ENCODE measurements around the gene RPS6KB2. TPM values are rescaled to one million over a fixed set of nuclear protein-coding genes. Genes with fewer than 3 reads are reported as not detected.

The RPS6KB2 gene
- total RNA-seq, 1 donor from 2014 or later, result 53.3 TPM

DNA sequence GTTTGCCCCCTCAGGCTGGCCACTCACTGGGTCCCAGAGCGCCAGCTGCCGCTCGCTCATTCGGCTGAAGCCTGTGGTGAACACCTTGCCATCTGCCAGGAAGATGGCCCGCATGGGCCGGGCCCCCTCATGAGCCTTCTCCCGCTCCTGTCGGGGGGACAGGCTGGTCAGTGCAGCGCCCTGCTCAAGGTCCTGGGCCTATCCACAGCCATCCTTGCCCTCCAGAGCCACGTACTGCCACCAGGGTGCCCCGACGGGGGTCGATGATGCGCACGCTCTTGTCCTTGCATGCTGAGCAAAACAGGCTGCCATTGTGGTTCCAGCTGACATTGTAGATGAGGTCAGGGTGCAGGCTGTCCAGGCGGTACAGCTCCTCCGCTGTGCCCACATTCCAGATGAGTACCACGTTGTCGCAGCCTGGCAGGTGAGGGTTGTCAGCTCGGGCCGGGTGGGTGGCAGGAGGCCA lies 12.8 kb downstream of the RPS6KB2 start:
- DNase-seq (ENCODE audit: low read depth), result no peak

DNA sequence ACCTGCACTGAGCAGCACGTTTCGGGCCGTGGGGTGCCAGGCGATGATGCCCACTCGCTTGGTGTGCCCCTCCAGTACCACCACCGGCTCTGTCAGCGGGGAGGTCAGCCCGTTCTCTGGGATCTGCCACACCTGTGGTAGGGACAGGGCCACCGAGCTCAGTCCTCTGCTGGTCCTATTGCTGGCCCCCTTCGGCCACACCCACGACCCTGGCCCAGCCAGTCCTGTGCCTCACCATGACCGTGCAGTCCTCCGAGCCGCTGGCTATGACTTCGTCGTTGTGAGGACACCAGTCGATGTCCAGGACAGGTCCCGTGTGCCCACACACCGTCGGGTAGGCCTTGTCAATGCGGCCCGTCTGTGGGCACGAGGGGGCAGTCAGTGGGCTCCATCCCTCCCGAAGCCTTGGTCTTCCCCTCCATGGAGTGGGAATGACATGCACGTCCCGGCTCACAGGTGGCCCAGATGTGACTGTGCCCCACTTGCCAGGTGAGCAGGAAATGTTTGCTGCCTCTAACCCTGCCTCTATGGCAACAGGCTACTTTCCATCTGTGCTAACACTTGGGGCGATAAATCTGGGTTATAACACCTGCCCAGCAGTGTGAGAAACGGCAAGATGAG lies 13.5 kb downstream of the RPS6KB2 start:
- DNase-seq (ENCODE audit: low read depth), result no peak

DNA sequence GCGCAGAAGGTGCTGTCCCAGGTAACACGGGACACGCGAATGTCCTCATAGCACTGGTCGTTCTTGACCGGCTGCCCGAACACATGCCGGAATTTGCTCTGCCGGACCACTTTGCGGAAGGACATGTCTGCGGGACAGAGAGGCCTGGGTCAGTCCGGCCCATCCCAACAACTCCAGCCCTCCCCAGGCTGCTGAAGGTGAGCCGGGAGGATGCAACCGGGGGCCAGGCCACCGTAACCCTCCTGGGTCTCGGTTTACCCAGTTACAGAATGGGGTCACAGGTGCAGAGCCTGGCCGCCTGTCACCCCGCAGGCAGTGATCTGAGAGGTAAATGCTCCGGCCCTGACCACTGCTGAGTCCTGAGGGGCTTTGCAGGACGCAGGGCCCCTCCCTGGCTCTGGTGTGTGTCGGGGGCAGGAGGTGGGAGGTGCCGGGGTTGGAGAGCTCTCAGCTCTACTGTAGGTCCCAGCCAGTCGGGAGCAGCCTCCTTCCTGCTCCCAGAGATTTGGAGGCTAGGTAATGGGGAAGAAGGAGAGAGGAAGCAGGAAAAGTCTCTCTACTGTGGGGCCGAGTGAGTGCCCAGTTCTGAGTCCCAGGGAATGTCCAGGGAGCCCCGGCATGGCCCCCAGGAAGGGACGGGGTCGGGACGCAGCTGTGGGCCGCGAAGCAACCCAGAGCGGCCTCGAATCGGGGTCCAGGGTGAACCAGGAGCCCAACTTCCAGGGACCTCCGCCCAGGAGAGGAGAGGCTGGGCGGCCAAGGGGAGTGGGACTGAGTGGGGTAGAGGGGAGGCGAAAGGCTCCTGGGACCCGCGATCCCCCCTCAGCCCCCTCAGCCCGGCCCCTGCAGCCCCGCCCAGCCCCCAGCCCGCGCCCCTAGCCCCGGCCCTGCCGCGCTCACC lies 14.5 kb downstream of the RPS6KB2 start:
- no peak for DNase-seq (ENCODE audit: low read depth)

DNA sequence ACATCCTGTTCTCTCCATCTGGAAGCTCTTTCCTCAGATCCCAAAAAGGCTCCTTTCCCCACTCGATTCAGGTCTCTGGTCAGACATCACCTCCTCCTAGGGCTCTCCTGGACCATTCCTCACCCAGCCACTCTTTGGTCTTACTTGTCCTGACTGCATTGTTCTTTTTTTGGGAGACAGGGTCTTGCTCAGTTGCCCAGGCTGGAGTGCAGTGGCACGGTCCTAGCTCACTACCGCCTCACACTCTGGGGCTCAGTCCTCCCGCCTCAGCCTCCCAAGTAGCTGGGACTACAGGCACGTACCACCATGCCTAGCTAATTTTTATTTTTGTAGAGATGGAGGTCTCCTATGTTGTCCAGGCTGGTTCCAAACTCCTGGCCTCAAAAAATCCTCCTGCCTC lies 17.2 kb downstream of the RPS6KB2 start:
- no peak for DNase-seq (ENCODE audit: low read depth)

DNA sequence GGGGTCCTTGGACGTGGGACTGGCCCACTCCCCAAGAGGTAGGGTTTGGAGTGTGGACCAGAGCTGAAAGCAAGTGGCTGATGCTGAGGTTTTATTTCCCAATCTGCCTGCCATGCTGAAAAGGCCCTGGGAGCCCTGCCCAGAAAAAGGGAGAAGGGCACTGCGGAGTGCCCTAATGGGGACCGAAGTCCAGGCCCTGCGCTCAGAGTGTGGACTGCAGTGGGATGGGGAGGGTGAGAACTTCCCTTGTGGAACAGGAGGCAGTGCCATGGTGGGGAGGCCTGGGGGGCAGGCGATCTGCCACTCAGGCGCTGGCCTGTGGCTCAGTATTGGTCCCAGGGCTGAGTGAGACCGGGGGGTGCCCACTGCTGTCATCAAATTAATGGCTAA lies 19.9 kb downstream of the RPS6KB2 start:
- DNase-seq (ENCODE audit: low read depth), result no peak

DNA sequence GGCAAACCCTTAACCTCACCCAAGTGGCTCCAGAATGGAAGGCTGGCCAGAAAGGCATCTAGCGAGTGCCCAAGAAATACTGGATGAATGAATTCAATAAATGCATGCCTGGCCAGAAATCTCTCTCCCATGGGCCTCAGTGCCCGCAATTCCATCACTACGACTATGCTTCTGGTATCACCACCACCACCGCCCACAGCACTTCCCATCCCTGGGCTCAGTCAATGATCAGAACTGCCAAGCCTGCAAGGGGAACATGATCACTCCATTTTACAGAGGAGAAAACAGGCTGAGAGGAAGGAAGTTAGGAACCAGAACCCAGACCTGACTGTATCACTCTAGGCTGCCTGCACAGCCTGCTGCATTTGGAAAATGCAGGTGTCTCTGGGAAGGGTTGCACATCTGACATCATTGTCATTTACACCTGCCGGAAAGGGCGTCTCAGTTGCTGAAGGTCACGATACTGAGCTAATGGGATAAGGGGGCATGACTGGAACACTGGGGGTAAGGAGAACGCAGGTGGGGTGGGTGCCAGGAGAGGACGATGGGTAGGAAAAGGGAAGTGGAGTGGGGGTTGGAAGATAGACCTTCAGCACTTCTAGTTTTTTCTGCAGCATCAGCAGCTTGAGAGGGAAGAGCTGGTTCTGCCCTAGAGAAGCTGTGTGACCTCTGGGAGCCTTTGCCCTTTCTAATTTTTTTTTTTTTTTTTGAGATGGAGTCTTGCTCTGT lies 21.0 kb downstream of the RPS6KB2 start:
- DNase-seq (ENCODE audit: low read depth), result no peak

DNA sequence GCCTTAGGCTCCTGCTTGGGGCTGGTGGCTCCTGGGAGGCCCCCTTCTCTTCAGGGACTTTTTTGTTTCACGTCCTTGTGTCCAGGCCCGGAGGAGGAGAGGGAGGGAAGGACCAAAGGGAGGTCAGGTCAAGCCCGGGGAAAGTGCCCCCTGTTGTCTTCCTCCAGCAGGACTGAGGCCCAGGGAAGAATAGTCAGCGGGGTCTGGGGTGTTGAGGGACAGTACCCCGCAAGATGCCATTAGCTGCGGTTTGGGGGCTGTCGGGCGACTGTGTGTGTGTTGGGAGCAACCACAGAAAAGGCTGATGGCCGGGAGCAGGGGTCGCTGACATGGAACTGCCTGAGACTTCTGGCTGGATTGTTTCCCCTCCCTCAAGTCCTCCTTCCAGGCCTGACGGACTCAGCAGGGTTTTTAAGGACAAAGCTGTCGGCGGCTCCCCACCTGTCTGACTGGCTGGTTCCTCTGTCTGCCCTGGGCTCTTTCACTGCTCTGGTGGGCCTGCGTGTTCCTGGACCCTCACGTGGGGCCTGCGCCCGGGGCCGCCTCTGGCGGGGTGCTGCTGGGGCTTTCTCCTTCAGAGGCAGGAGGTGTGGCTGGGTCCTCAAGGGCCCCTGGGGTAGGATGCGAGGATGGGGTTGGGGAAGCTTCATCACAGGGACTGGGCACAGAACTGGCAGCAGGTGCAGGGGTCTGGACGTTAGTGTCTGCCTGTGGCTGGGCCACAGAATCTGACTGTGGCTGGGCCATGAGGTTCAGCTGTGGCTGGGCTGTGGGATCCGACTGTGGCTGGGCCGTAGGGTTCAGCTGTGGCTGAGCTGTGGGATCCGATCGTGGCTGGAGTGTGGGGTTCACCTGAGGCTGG lies 22.7 kb downstream of the RPS6KB2 start:
- DNase-seq (ENCODE audit: low read depth), result peak; percentile 56

DNA sequence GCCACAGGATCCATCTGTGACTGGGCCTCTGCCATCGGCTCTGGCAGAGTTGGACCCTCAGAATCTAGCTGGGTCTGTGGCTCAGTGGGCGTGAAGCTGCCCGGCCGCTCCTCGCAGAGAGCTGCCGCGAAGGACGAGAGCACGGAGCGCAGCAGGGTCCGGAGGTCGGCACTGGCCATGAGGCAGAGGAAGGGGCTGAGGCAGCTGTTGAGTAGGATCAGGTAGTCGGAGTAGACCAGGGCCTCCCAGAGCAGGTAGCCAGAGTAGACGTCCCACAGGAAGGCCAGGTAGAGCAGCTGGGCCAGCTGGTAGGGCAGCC lies 23.3 kb downstream of the RPS6KB2 start:
- DNase-seq (ENCODE audit: low read depth), result no peak

DNA sequence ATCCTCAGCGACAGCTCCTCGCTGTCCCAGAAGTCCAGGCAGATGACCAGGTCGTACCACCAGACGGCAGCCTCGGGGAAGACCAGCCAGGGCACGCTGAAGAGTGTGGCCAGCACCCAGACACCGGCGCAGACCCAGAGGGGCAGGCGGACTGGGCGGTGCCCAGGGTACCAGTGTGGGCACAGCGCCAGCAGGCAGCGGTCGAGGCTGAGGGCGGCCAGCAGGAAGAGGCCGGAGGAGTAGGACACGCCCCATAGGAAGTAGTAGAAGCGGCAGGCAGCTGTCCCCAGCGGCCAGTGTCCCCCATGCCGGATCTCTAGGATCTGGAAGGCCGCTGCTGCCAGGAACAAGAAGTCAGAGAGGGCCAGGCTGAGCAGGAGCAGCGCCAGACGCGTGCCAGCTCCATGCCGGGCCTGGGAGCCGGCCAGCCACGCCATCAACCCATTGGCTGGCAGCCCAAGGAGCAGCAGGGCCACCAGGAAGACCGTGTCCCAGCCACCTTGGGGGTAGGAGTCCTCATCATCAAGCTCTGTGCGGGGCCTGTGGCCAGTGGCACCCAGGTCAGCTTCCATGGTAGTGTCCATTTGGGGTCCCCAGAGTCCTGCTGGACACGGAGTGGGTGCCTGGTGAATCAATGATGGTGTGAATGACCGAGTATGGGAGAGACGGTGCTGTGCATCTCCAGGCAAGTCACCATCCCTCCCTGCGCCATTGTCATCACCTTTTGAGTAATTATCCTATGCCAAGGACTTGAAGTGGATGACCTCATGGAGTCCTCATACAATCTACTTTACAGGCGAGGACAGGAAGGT lies 24.1 kb downstream of the RPS6KB2 start, which contains the start of gene GPR152:
Gene GPR152 (minus strand): TSS at position 589 of the 812 bp plus-strand sequence. CDS start 5 bp downstream, at position 584.
- peak; percentile 60 for DNase-seq (ENCODE audit: low read depth)

DNA sequence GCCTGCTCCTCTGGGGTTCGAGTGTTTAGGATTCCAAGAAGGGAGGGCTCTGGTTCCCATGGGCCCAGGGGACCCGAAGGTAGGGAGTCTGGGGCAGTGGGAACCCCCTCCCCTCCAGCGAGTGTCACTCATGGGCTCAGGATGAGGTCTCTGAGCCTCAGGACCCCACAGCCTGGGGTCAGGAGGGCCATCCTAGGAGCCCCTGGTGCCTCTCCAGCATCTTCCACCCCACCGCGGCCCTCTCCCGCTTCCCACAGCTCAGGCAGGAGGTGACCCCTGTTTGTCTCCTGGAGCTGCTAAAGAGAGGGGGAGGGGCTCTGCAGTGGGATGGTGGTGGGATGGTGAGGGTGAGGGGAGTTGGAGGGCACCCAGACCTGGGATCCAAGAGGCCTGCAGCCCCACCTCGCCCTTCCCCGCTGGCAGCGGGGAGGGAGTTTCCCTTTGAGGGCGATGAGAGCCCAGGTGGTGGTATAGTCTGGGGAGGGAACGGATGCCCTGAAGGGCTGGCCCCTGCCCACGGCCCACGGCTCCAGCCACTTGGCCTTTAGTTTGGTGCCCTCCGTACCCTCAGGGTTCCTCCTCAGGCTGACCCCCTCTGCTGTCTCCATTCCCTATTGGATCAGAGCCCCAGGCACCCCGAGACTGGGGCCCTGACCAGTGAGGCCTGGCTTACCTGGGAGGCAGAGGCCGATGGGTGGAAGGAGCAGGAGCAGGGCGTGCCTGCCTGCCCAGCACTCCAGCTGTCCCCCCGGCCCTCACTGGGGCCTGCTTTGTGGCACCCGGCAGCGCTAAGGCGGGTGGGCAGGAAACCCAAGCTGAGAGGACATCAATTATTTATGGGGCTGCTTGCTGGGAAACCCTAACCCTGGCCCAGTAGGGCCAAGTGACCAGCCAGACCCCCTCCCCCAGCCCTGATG lies 25.8 kb downstream of the RPS6KB2 start:
- DNase-seq (ENCODE audit: low read depth), result no peak

DNA sequence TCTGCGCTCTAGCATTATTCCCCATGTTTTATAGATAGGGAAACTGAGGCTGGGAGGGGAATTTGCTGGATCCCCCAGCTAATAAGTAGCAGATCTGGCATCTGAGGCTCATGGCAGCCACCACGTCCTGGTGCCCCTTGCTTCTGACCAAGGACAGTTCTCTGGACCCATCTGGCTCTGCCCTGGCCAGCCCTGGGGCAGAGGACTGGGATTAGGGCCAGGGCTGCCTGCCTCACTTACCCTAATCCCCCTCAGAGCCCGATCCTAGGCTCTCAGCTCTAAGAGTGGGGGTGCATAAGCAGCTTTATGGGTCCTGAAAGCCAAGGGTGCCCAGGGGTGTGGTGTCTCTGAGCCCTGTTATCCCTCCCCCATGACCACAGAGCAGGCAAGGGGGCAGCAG lies 26.8 kb downstream of the RPS6KB2 start, which contains the start of gene CABP4:
Gene CABP4 (plus strand): TSS at position 301 of the 400 bp plus-strand sequence. CDS start 70 bp downstream, at position 371.
- DNase-seq (ENCODE audit: low read depth), result no peak

DNA sequence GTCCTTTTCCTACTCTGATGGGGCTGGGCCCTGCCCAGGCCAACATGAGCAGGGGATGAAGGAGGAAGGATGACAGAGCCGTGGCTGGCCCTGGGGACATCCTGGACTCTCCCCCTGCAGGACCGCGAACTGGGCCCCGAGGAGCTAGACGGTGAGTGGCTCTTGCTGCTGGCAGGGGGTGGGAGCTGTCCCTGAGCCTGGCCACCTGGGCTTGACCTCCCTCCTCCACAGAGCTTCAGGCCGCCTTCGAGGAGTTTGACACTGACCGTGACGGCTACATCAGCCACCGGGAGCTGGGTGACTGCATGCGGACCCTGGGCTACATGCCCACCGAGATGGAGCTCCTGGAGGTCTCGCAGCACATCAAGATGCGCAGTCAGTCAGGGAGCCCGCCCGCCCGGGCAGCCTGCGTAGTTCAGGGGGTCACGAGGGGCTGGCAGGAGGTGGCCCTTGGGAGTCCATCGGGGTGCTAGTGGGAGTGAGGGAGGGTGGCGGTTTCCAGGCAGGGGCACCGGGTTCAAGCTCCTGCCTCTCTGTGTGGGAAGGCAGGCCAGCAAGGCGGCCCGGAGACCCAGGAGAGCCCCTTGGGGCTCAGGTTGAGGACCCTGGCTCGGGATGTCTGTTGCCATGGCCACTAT lies 27.9 kb downstream of the RPS6KB2 start:
- no peak for DNase-seq (ENCODE audit: low read depth)

DNA sequence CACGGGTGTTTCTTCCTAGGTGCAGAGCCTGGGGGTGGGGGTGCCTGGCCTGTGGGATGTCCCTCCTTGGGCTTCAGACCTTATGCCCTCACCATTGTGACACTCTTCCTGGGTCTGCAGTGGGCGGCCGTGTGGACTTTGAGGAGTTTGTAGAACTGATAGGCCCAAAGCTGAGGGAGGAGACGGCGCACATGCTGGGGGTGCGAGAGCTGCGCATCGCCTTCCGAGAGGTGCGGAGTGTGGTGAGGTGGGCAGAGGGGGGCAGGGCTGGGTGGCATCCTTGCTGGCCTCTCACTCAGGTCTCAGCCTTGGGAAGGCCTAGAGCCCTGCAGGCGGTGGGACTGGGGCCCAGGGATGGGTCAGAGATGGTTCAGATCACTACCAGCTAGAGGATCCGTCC lies 29.2 kb downstream of the RPS6KB2 start:
- no peak for DNase-seq (ENCODE audit: low read depth)

DNA sequence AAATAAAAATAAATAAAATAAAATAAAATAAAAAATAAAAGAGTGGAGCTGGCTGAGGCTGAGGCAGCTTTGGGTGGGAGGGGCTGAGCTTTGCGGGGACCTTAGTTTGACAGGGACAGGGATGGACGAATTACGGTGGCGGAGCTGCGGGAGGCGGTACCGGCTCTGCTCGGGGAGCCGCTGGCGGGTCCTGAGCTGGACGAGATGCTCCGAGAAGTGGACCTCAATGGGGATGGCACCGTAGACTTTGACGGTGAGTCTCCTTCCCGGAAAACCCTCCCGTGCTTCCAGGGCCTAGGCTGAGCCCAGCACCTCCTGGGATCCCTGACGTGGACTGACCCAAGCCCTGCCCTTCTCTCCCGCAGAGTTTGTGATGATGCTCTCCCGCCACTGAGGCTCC lies 30.0 kb downstream of the RPS6KB2 start:
- DNase-seq (ENCODE audit: low read depth), result no peak

DNA sequence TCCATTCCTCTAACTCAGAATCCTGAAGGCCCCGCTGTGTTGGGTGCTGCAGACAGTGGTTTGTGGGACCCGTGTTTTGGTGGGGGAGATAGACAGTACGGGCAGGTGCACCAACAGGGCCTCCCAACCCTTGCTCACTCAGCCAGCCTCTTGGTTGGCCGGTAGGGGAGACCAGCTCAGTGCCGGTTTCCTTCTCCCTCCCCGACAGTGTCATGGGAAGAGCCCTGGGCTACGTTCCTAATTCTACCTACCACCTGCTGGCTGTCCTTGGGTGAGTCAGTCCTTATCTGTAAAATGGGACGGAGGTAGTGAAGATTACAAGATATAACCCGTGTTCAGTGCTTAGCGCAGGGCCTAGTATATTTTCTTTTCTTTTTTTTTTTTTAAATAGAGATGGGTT lies 34.9 kb downstream of the RPS6KB2 start:
- DNase-seq (ENCODE audit: low read depth), result no peak

DNA sequence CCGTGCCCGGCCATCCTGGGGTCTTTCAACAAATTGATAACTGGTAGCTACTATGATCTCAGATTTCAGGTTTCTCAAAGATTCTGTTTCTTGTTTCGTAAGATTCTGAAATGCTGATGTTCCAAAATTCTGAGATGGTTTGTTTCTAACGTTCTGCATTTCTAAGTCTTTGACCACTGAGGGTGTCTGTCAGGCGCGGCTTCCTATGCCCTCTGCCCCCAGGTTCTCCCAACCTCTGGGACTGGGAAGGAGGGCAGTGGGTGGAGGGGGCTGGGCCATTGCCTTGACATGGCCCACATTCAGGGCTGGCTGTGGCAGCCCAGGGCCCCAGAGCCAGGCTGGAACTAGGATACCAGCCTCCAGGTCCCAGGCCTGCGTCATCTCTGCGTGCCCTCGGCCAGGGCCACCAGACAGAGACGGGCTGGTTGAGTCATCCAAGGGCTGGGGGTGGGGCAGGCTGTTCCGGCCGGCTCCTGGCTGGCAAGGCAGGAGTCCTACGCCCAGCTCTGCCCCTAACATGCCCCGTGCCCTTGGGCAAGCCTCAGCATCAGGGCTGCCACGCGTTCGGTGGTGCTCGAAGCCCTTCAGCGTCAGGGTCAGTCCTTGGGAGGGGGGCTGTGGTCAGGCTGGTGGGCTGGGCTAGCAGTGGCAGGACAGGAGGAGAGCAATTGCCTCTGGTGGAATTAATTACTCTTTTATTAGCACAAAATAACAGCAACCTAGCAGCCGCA lies 35.6 kb downstream of the RPS6KB2 start:
- DNase-seq (ENCODE audit: low read depth), result peak; percentile 69

DNA sequence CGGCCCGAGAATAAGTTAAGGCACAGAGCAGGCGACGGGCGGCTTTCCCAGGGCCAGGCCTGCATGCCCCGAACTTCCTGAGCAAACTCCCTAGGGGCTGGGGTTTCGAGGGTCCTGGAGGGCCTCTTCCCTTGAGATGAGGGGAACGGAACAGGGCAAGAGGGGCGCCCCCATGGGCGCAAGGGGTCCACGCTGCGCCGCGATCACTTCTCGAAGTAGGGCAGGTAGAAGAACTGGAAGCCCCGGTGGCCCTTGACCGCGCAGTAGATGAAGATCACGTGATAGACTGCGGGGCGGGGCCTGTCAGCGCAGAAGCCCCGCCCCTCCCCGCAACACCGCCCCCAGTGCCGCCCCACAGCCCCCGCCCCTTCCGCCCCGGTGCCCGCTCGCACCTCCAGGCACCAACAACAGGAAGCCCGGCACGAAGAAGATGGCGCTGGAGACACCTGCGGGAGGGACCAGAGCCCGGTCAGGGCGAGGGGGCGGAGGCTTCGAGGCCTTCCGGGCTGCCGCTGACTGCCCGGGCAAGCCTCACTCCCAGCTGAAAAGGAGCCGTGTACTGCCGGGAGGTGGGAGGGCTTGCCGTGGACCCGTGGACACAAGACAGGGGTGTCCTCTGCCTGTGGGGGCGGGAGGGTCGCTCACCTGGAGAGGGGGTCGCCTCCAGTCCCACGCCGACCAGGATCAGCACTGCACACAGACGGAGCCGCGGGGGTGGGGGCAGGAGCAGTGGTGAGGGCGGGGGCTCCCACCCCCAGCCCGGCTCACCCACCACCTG lies 36.3 kb downstream of the RPS6KB2 start:
- DNase-seq (ENCODE audit: low read depth), result peak; percentile 77
